ENCODE data around the gene EPS8.

The EPS8 gene

DNA sequence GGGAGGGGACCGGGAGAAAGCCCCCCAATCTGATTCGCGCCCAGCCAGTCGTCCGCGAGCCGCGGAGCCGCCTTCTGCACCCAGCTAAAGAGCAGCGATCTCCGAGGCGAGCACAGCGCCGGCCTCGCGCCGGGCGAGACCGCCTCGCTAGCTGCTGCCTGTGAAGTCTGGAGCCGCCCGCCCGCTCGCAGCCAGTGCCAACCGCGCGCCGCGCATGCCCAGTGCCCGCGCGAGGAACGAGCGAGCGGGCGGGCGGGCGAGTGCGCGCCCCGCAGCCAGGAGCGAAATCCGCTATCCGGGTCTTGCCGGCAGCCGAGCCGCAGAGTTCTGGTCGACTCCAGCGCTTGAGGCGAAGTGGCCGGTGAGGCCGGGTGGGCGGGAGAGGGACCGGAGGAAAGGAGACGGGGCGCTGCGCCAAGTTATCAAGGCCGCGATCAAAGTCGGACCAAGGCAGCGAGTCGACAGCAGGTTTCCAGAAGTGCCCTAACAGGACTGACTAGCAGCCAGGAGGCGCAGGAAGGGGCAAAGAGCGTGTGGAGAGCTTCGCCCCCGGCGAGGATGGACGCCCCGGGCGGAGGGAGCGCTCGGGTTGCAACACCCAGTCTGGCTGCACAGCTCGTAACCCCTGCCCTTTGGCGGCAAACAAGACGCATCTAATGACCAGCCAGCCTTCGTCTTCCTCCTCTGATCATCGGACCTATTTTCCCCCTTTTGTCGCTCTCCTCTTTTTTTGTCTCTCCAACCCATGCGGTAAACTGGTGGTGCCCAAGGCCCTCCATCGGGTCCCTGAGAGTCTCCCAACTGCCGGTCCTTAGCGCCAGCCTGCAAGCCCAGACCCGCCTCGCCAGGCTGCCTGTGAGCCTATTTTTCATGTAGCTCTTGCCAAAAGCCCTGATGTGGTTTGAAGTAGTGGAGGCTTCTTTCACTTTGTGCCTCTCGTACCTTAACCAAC, at the start of gene EPS8:
Gene EPS8 (minus strand): TSS at position 169 of the 952 bp plus-strand sequence. CDS start 106,437 bp downstream, outside the sequence.
- DNase-seq (peak; percentile 91 to 92), ATAC-seq (peak; percentile 95)
- Mint-ChIP-seq H3K27ac (peak within 1 kb of the TSS; percentile 34 to 83), H3K27me3 (peaks cover 83% of the 10 kb centered on the region), H3K4me1 (peaks cover 17% of the 10 kb centered on the region), H3K4me3 (peak within 1 kb of the TSS; percentile 87 to 95), H3K9me3 (no peaks in the 10 kb centered on the region)

DNA sequence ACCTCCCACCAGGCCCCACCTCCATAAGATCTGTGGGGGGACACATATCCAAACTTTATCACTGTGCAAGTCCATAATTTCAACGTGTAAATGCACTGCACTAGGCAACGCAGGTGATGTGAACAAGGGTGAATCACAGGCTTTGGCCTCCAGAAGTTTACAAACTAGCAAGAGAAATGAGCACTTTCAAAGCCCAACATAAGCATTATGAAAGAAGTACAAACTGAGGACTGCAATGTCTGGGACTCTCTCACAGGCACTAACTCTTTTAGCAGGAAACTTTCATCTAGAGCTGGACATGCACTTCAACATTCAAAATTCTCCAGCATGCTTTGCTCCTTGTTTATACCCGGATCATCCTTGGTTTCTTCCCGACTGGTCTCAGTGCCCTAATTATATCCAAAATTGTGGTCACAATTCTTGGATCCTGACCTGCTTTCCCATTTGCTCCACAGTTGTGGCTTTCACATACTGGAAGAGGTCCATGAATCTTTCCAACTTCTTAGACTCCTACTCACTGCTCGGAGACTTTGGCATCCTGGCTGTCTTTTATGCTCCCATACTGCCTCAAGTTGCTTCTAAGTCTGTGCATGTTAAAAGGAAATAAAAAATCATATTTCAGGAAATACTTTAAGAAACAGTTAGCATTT, 48.1 kb upstream of the EPS8 start:
- no peaks in the 10 kb centered on the region for H3K9me3 Mint-ChIP-seq
- DNase-seq: no peak
- H3K27me3 Mint-ChIP-seq: peaks cover 9% of the 10 kb centered on the region
- no peak overlapping the region for H3K27ac Mint-ChIP-seq
- H3K4me3 Mint-ChIP-seq: no peak overlapping the region
- no peak for ATAC-seq
- no peaks in the 10 kb centered on the region for H3K4me1 Mint-ChIP-seq

DNA sequence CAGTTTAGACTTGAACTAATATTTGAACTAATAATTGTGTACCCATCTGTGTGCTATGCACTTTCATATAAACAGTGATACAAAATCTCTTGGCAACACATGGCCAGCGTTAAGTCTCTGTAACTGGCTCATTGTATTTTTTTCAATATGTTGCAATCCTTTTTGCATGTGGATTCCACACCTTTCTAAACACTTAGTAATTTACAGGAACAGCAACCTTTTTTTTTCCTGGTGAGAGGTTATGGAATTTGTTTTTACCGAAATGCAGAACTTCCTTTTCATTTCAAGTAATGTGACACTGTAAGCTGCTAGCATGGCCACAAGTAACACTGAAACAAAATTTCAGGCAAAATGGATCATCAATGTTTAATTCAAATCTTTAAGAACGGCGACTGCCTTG, 45.4 kb upstream of the EPS8 start:
- ATAC-seq (no peak), DNase-seq (no peak)
- Mint-ChIP-seq H3K9me3 (no peaks in the 10 kb centered on the region), H3K4me1 (no peaks in the 10 kb centered on the region), H3K4me3 (no peak overlapping the region), H3K27ac (no peak overlapping the region), H3K27me3 (no peaks in the 10 kb centered on the region)

- no peak for DNase-seq
- Mint-ChIP-seq H3K27ac (no peak overlapping the region), H3K4me1 (no peaks in the 10 kb centered on the region), H3K9me3 (no peaks in the 10 kb centered on the region), H3K4me3 (no peak overlapping the region), H3K27me3 (no peaks in the 10 kb centered on the region)
- no peak for ATAC-seq
Observed at GRCh38 chr12:15831315-15831978, 42.3 kb upstream of the EPS8 start.

GRCh38 chr12:15830538-15830937, 41.4 kb upstream of the EPS8 start:
- Mint-ChIP-seq H3K4me1 (no peaks in the 10 kb centered on the region), H3K27me3 (no peaks in the 10 kb centered on the region), H3K4me3 (no peak overlapping the region), H3K9me3 (no peaks in the 10 kb centered on the region), H3K27ac (no peak overlapping the region)
- DNase-seq (no peak), ATAC-seq (no peak)

- no peaks in the 10 kb centered on the region for H3K27me3 Mint-ChIP-seq
- no peak for ATAC-seq
- no peaks in the 10 kb centered on the region for H3K4me1 Mint-ChIP-seq
- no peaks in the 10 kb centered on the region for H3K9me3 Mint-ChIP-seq
- no peak overlapping the region for H3K4me3 Mint-ChIP-seq
- no peak overlapping the region for H3K27ac Mint-ChIP-seq
- no peak for DNase-seq
Observed at GRCh38 chr12:15829949-15830348, 40.8 kb upstream of the EPS8 start.

GRCh38 chr12:15829255-15829654, 40.1 kb upstream of the EPS8 start:
- ATAC-seq (no peak), DNase-seq (no peak)
- Mint-ChIP-seq H3K27me3 (no peaks in the 10 kb centered on the region), H3K4me1 (no peaks in the 10 kb centered on the region), H3K27ac (no peak overlapping the region), H3K4me3 (no peak overlapping the region), H3K9me3 (no peaks in the 10 kb centered on the region)

GRCh38 chr12:15827136-15827535, 37.9 kb upstream of the EPS8 start:
- no peaks in the 10 kb centered on the region for H3K4me1 Mint-ChIP-seq
- ATAC-seq (no peak), DNase-seq (no peak)
- H3K4me3 Mint-ChIP-seq: no peak overlapping the region
- no peaks in the 10 kb centered on the region for H3K9me3 Mint-ChIP-seq
- H3K27ac Mint-ChIP-seq: no peak overlapping the region
- H3K27me3 Mint-ChIP-seq: no peaks in the 10 kb centered on the region

DNA sequence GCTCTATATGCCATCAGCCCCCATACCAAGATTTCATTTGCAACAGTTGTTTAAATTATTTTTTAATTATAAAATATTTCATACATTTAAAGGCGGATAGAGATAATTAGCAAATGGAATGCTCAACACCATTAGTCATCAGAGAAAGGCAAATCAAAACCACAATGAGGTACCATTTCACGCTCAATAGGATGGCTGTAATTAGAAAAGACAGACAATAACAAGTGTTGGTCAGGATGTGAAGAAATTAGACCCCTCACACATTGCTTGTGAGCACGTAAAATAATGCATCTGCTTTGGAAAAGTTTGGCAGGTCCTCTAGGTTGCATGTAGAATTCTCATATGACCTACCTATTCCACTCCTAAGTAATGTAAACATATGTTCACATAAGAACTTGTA, 35.3 kb upstream of the EPS8 start:
- no peak for ATAC-seq
- H3K9me3 Mint-ChIP-seq: no peaks in the 10 kb centered on the region

DNA sequence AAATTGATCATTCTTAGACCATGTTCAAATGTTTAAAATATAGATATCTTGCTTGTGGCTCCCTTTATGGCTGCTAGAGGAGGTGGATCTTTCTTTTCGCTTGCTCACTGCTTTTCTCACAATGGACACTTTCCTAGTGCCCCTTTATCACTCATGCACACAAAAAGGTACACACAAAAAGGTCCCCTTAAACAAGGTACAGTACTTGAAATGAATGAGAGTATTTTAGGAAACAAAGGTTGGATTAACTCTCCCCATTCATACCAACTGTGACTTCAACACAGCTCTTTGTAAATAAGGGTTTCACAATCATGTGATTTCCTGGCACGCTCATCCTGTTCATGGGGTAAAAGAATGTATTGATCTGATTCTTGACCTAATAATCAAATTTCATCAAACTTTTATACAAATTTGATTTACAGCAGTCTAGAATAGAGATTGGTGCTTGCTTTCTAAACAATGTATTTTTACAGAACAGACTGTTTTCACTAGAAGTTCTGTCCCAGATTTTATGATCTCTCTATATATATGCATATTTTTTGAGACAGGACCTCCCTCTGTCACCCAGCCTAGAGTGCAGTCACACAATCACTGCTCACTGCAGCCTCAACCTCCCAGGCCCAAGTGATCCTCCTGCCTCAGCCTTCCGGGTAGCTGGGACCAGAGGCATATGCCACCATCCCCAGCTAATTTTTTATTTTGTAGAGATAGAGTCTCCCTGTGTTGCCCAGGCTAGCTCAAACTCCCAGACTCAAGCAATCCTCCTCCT, 34.4 kb upstream of the EPS8 start:
- no peak for ATAC-seq
- Mint-ChIP-seq H3K27ac (no peak overlapping the region), H3K4me1 (no peaks in the 10 kb centered on the region), H3K4me3 (no peak overlapping the region), H3K27me3 (no peaks in the 10 kb centered on the region), H3K9me3 (no peaks in the 10 kb centered on the region)
- DNase-seq: no peak

More for the DNA sequence above, 35.3 kb upstream of the EPS8 start:
- no peak for DNase-seq
- no peak overlapping the region for H3K27ac Mint-ChIP-seq
- no peak overlapping the region for H3K4me3 Mint-ChIP-seq
- no peaks in the 10 kb centered on the region for H3K4me1 Mint-ChIP-seq
- H3K27me3 Mint-ChIP-seq: no peaks in the 10 kb centered on the region

DNA sequence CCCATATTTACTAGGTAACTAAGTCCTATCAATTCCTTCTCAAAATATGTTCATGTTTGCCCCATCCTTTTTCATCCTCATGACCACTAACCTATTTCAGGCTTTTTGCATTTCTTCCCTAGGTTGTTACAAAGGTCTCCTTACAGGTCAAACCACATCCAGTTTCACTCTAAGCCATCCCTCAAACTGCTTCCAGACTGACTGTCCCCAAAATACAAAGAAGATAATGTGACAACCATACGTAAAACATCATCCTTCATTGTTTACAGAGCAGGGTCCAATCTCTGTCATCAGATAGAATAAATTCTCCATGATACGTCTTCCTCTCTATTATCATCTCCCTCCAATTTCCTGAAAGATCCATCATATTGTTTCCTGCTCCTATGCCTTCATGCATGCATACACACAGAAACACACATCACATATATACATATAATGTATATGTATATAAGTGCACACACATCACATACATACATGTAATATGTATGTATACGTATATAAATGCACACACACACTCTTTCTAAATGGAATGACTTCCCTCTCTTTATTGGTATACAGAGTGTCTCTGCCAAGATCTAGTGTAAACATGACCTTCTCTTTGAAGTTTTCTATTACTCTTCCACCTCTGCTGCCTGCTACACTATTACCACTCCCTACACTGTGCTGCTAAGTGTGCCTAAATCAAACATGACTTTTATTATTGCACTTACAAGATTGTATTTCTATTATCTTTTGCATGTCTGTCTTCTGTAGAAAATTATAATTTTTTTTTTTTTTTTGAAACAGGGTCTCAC, 30.7 kb upstream of the EPS8 start:
- DNase-seq (no peak), ATAC-seq (no peak)
- Mint-ChIP-seq H3K27ac (no peak overlapping the region), H3K4me1 (no peaks in the 10 kb centered on the region), H3K4me3 (no peak overlapping the region), H3K9me3 (no peaks in the 10 kb centered on the region), H3K27me3 (no peaks in the 10 kb centered on the region)

DNA sequence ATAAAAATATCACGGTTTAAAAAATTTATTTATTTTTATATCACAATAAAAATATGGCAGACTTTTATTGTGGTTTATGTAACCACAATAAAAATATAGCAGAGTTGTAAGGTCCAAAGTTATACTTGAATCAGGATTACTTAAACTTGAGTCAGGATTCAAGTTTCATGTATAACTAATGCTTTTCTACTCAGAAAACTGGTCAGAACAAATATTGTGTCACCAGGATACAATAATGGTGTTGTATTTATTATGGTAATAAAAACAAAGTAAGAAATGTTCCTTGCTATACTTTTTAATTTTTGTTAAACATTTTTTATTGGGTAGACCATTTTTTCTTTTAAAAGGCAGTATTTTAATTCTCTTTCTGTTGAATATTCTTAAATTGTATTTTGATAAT, 29.2 kb upstream of the EPS8 start:
- DNase-seq (no peak), ATAC-seq (no peak)
- Mint-ChIP-seq H3K27ac (no peak overlapping the region), H3K27me3 (peaks cover 1% of the 10 kb centered on the region), H3K4me1 (no peaks in the 10 kb centered on the region), H3K4me3 (no peak overlapping the region), H3K9me3 (no peaks in the 10 kb centered on the region)

GRCh38 chr12:15815730-15816129, 26.5 kb upstream of the EPS8 start:
- H3K4me3 Mint-ChIP-seq: no peak overlapping the region
- ATAC-seq: no peak
- peaks cover 8% of the 10 kb centered on the region for H3K27me3 Mint-ChIP-seq
- no peaks in the 10 kb centered on the region for H3K4me1 Mint-ChIP-seq
- no peak for DNase-seq
- H3K27ac Mint-ChIP-seq: no peak overlapping the region
- H3K9me3 Mint-ChIP-seq: no peaks in the 10 kb centered on the region

DNA sequence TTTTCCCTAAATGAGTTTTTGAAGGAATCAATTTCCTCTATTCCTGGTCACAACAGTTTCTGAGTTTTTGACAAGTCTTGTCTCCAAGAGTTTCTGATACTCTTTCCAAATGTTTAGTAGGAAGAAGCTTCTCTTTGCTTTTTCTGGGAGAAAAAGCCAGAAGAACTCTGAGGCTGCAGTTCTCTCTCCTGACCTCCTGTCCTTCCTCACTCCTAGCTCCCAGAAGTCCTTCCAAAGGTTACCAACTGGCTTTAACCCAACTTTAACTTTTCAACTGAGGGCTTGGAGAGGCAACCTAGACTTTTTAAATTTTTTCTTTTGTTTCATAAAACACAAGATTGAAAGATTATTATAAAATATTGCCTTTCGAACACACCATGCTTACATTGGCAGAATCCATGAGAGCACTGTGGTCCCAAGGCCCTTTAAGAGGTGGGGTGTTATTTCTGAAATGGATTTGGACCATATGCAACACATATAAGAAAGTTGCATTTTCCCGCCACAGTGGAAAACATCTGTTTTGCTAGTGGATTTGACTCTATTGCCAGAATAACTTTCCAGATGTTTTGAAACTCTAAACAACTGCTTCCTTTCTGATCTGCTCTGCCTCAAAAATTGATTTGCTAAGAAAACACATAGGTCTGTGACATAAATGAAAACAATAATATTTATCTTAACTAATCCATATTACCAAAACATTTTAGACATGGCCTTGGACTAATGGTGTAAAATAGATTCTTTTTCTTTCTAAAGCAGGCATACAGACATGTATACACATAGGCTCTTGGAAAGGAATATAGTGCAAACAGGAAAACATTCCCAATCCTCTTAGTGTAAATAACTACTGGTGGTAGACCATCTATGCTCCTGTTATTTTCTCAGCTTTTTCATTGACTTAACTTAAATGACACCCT, 22.3 kb upstream of the EPS8 start:
- peaks cover 8% of the 10 kb centered on the region for H3K27me3 Mint-ChIP-seq
- no peak for DNase-seq

More for the DNA sequence above, 22.3 kb upstream of the EPS8 start:
- Mint-ChIP-seq H3K4me3 (no peak overlapping the region), H3K9me3 (no peaks in the 10 kb centered on the region), H3K4me1 (no peaks in the 10 kb centered on the region), H3K27ac (no peak overlapping the region)
- ATAC-seq: no peak

Measured in stimulated activated naive CD8-positive, alpha-beta T cell treated with anti-CD3 and anti-CD28 coated beads, Interleukin-15, amount 100 ng/mL, for 72 hours (primary cell).